Activated CD4-positive, alpha-beta T cell treated with anti-CD3 and anti-CD28 coated beads for 36 hours (primary cell): Measurements from ENCODE around the gene ZNF652. TPM values are rescaled to one million over a fixed set of nuclear protein-coding genes. Genes with fewer than 3 reads are reported as not detected.
A peak's percentile ranks its signal among the peaks of the same experiment; 100 is the strongest.

Source experiments
- ATAC-seq: fragments of 200-7000 bp; cut with Tn5 transposase; one replicate; pipeline ENCODE4 v1.10.0; 2021; ENCODE audit warnings: mild to moderate bottlenecking, moderate library complexity
- CTCF ChIA-PET: fragments of 350-600 bp; sonication (Branson Sonifier 250); formaldehyde crosslinking; loops from one replicate; lab custom pipeline; 2021; ENCODE audit warnings: antibody characterized with exemption; lab: Charles Lee
- POLR2A ChIA-PET: fragments of 350-600 bp; sonication (Branson Sonifier 250); formaldehyde crosslinking; loops from one replicate; lab custom pipeline; 2021; ENCODE audit warnings: antibody characterized with exemption, inconsistent platforms; lab: Charles Lee
- DNase-seq: peaks from one replicate; pipeline ENCODE4 v3.0.0-alpha.2; 2020
- H3K27ac Mint-ChIP-seq: one replicate; pipeline ENCODE4 v1.8.0; 2021; ENCODE audit warnings: mixed read lengths
- H3K27me3 Mint-ChIP-seq: one replicate; pipeline ENCODE4 v1.8.0; 2021; ENCODE audit warnings: mixed read lengths
- H3K36me3 Mint-ChIP-seq: one replicate; pipeline ENCODE4 v1.8.0; 2021; ENCODE audit warnings: low read depth, mixed read lengths
- H3K4me1 Mint-ChIP-seq: one replicate; pipeline ENCODE4 v1.8.0; 2021; ENCODE audit warnings: mixed read lengths
- H3K4me3 Mint-ChIP-seq: one replicate; pipeline ENCODE4 v1.8.0; 2021; ENCODE audit warnings: mild to moderate bottlenecking, moderate library complexity, mixed read lengths
- H3K9me3 Mint-ChIP-seq: one replicate; pipeline ENCODE4 v1.8.0; 2021; ENCODE audit warnings: low read depth, mixed read lengths
- intact Hi-C, 2 experiments: fragments of 100-400 bp; cut with DNase I in 1 of 2; cut with micrococcal nuclease in 1 of 2; formaldehyde crosslinking; loops; one replicate each; pipeline versions ENCODE4 v1.14.2 to v1.15.1; 2022 to 2024; cut with DNase I, micrococcal nuclease
- total RNA-seq, 2 experiments: library from RNA; stranded (reverse); gene quantifications; one replicate each; pipeline ENCODE4 v1.2.3, GENCODE V29; 2021

The ZNF652 gene
- total RNA-seq, 2 experiments from 2014 or later = 5.2 to 7.0 TPM

DNA sequence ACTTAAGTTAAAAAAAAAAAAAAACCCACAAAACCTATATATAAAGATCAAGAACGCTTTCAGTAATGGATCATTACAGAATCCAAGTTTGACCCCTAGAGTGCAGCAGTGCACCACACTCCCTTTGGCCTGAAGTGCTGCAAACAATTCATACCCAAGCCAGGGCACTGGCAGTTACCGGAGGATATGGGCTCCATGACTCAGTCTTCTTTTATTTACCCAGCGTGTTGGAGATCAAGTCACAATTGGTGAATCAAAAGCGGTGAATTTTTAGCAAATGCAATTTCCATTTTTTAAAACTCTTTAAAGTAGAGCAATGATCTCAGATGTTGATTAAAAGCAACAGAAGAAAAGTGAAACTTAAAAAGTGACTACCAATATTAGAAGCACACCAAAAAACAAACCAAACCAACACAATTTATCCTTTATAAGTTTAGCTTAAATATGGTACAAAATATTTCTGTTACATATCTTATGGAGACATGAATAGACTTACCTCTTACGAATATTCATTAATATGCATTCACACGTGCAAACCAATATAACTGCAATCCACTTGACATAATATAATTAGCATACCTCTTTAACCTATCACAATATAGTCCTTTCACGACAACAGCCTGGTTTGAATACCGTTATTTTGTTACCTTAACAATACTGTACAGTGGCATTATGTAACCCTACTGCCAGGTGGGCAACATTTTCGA lies 46.3 kb downstream of the ZNF652 start:
- intact Hi-C loops = loop anchor here (1.0 to 2.0 kb wide), 6 partner anchors 27 to 241 kb away; partner anchors contain the start of gene ZNF652 (in 1 of the 2)
- CTCF ChIA-PET = interaction anchor here (0.7 to 6.4 kb wide), 29 partner anchors 8 to 382 kb away, joined by 3 to 116 read pairs (median 4); partner anchors contain the start of genes PHB1 and ZNF652
- ATAC-seq (peak; percentile 100), DNase-seq (peak; percentile 89)
- peaks cover 4% of the 10 kb centered on the region for H3K36me3 Mint-ChIP-seq
- no peaks in the 10 kb centered on the region for H3K9me3 Mint-ChIP-seq
- no peak overlapping the region for H3K27ac Mint-ChIP-seq
- no peak overlapping the region for H3K4me3 Mint-ChIP-seq
- POLR2A ChIA-PET = interaction anchor here (0.6 to 1.4 kb wide), 2 partner anchors 22 to 50 kb away, joined by 3 to 6 read pairs; no protein-coding TSS in a partner anchor
- no peaks in the 10 kb centered on the region for H3K27me3 Mint-ChIP-seq
- peaks cover 24% of the 10 kb centered on the region for H3K4me1 Mint-ChIP-seq

DNA sequence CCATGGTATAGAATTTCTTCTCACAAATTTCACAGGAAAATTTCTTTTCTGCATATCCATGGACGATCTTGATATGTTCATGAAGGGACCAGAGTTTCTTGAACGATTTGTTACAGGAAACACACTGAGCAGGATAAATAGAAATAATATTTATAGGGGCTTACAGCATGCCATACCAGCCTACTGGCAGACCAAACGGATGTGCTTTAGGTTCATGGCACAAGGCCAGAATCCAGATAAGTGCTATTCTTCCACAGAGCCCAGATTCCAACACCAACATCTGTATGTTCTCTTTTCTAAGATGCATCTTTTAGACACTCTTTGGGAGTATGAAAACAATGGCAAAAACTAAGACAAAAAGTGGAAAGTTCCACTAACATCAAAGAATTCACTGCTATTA lies 49.3 kb downstream of the ZNF652 start:
- DNase-seq = no peak
- H3K9me3 Mint-ChIP-seq = no peaks in the 10 kb centered on the region
- CTCF ChIA-PET = interaction anchor here (0.5 to 1.3 kb wide), 2 partner anchors 46 to 312 kb away, joined by 3 read pairs; no protein-coding TSS in a partner anchor
- peaks cover 23% of the 10 kb centered on the region for H3K4me1 Mint-ChIP-seq
- intact Hi-C loops = no loop called here
- ATAC-seq = no peak
- POLR2A ChIA-PET = no interaction called here
- H3K36me3 Mint-ChIP-seq = peaks cover 4% of the 10 kb centered on the region
- no peak overlapping the region for H3K27ac Mint-ChIP-seq
- no peak overlapping the region for H3K4me3 Mint-ChIP-seq
- no peaks in the 10 kb centered on the region for H3K27me3 Mint-ChIP-seq

DNA sequence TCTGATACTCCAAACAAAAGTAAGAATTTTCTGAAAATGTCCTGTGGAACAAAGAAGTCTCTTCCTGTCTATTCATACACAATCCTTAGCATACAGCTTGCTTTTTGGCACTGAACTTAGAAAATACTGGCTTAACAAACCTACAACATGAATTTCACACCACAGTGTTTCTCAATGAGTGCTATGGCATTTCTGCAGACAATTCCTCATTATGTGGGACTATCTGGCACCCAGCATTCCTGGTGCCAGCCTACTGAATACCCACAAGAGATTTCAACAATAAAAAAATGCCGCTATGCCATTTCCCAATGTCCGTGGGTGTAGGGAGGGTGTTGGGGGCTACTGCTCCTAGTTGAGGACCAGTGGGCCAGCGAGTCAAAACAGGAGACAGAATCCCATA lies 62.1 kb downstream of the ZNF652 start:
- no peaks in the 10 kb centered on the region for H3K4me1 Mint-ChIP-seq
- H3K27ac Mint-ChIP-seq = no peak overlapping the region
- CTCF ChIA-PET = interaction anchor here (0.6 to 1.9 kb wide), 6 partner anchors 9 to 257 kb away, joined by 3 to 7 read pairs (median 3); no protein-coding TSS in a partner anchor
- DNase-seq (no peak), ATAC-seq (no peak)
- no peaks in the 10 kb centered on the region for H3K9me3 Mint-ChIP-seq
- POLR2A ChIA-PET = no interaction called here
- H3K4me3 Mint-ChIP-seq = no peak overlapping the region
- intact Hi-C loops = no loop called here
- no peaks in the 10 kb centered on the region for H3K27me3 Mint-ChIP-seq
- H3K36me3 Mint-ChIP-seq = no peaks in the 10 kb centered on the region

DNA sequence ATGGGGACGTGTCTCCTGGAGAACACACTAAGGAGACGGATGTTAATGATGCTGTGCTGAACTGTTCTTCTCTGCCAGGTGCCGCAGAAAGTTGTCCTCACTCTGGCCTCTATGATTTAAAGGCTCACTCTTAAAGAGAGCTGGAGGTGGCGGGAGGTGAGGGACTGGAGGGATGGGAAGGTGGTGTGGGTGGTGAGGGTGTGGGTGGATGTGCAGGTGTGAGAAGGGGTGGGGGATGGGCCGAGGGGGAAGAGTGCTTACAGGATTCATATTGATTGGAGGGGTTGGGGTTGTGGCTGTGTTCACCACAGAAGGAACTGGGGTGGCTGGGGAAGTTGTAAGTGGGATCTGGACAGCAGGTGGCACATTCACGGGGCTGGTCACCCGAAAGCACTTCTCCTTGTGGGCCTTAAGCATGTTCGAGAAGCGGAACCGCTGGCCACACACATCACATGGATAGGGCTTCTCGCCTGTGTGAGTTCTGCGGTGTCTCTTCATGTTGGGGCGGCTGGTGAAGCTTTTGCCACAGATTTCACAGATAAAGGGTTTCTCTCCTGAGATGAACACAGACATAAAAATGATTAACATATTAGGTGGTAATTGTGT lies 63.6 kb downstream of the ZNF652 start:
- Mint-ChIP-seq H3K4me3 (no peak overlapping the region), H3K9me3 (no peaks in the 10 kb centered on the region), H3K27ac (no peak overlapping the region), H3K36me3 (no peaks in the 10 kb centered on the region), H3K27me3 (no peaks in the 10 kb centered on the region), H3K4me1 (peaks cover 4% of the 10 kb centered on the region)
- ATAC-seq (no peak), DNase-seq (no peak)
- intact Hi-C loops = no loop called here
- POLR2A ChIA-PET = no interaction called here
- CTCF ChIA-PET = interaction anchor here (0.6 to 2.6 kb wide), 4 partner anchors 17 to 70 kb away, joined by 3 to 12 read pairs (median 5); no protein-coding TSS in a partner anchor

DNA sequence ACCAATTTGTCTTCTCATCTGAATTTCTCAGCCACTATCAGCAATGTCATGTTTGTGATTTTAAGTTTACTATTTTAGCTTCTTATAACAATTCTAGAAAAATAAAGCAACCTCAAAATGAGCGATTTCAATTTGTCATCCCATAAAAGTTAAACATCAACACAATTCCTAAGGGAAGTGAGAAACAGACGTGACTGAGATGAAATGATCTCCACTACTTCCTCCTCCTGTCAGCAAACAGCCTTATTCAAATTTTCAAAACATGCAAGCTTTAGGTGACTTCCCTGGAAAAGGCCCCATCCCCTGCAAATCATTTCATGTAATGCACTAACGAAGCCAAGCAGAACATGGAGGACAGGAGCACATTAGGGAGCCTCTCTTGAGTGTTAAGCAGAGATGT lies 64.9 kb downstream of the ZNF652 start:
- H3K36me3 Mint-ChIP-seq = no peaks in the 10 kb centered on the region
- peaks cover 6% of the 10 kb centered on the region for H3K4me1 Mint-ChIP-seq
- DNase-seq (no peak), ATAC-seq (no peak)
- H3K4me3 Mint-ChIP-seq = no peak overlapping the region
- H3K9me3 Mint-ChIP-seq = no peaks in the 10 kb centered on the region
- intact Hi-C loops = no loop called here
- no peak overlapping the region for H3K27ac Mint-ChIP-seq
- no peaks in the 10 kb centered on the region for H3K27me3 Mint-ChIP-seq
- ChIA-PET POLR2A (no interaction called here), CTCF (interaction anchor here (0.6 to 2.6 kb wide), 10 partner anchors 9 to 340 kb away, joined by 3 to 12 read pairs (median 6); no protein-coding TSS in a partner anchor)

DNA sequence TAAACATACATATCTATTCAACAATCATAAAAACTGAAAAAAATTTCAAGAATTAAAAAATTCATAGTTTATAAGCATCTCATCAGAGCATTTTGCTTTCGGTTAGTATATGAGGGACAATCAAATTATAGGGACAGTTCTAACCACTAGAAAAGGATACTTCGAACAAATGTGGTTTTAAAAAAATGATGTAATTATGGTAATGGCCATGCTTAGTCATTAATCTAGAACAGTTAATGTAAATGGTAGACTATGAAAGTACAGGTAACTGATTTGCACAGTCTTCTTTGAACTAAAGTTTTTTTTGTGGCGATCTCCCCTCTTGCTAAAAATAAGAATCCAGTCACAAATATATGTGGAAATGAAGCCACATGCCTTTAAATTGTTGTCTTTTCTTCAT lies 67.9 kb downstream of the ZNF652 start:
- Mint-ChIP-seq H3K9me3 (no peaks in the 10 kb centered on the region), H3K4me1 (peaks cover 6% of the 10 kb centered on the region), H3K27me3 (no peaks in the 10 kb centered on the region), H3K4me3 (no peak overlapping the region), H3K36me3 (no peaks in the 10 kb centered on the region), H3K27ac (no peak overlapping the region)
- intact Hi-C loops = loop anchor here in 1 of 2 experiments (5.0 kb wide), 1 partner anchor 67 kb away; no protein-coding TSS in a partner anchor
- DNase-seq (no peak), ATAC-seq (no peak)
- CTCF ChIA-PET = interaction anchor here (0.9 to 1.7 kb wide), 2 partner anchors 10 to 22 kb away, joined by 3 to 4 read pairs; no protein-coding TSS in a partner anchor
- POLR2A ChIA-PET = no interaction called here

DNA sequence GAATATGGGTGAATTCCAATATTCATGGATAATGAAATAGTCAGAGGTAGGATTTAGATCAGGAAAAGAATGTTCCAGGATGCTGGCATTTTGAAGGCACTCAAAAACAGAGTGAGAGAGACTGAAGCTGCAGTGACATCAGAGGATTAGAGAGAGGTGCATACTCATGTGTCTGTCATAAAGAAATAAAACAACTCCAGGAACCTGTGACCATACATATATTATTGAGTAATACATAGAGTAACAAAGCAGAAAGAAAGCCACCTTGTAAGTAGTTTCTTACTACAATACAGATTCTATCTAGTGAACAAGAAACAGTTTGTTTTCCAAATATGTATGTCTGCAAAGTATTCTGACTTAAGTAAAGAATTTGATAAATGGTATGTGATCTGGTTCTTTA lies 69.1 kb downstream of the ZNF652 start:
- no peak overlapping the region for H3K27ac Mint-ChIP-seq
- ChIA-PET POLR2A (no interaction called here), CTCF (interaction anchor here (0.6 to 1.7 kb wide), 6 partner anchors 9 to 109 kb away, joined by 3 to 4 read pairs (median 3); no protein-coding TSS in a partner anchor)
- no peaks in the 10 kb centered on the region for H3K9me3 Mint-ChIP-seq
- intact Hi-C loops = loop anchor here in 1 of 2 experiments (5.0 kb wide), 1 partner anchor 66 kb away; no protein-coding TSS in a partner anchor
- H3K4me1 Mint-ChIP-seq = peaks cover 6% of the 10 kb centered on the region
- H3K27me3 Mint-ChIP-seq = no peaks in the 10 kb centered on the region
- no peak overlapping the region for H3K4me3 Mint-ChIP-seq
- ATAC-seq (peak; percentile 79), DNase-seq (no peak)
- no peaks in the 10 kb centered on the region for H3K36me3 Mint-ChIP-seq

DNA sequence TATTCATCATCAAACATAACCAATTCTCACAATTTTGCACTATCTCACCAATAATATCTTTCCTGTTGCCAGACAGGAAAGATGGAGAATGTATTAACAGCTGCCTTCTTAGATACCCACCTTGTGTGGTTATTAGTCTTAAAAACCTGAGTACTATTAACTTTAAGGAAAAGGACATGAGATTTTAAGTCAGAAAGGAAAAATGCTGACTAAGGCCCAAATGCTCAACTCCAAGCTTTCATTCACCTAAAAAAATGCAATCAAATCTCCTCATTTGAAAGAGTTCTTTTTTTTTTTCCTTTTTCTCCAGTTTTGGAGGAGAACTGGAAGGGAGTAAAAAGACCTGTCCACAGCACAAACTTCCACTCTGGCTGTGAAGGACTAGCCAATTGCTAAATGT lies 70.1 kb downstream of the ZNF652 start:
- no peak overlapping the region for H3K4me3 Mint-ChIP-seq
- no peaks in the 10 kb centered on the region for H3K36me3 Mint-ChIP-seq
- DNase-seq (no peak), ATAC-seq (no peak)
- intact Hi-C loops = loop anchor here in 1 of 2 experiments (2.0 to 5.0 kb wide), 2 partner anchors 65 to 111 kb away; no protein-coding TSS in a partner anchor
- no peaks in the 10 kb centered on the region for H3K9me3 Mint-ChIP-seq
- ChIA-PET POLR2A (interaction anchor here (0.6 kb wide), 1 partner anchor 106 kb away, joined by 3 read pairs; no protein-coding TSS in a partner anchor), CTCF (interaction anchor here (0.7 to 3.1 kb wide), 14 partner anchors 24 to 265 kb away, joined by 3 to 29 read pairs (median 3); no protein-coding TSS in a partner anchor)
- H3K4me1 Mint-ChIP-seq = peaks cover 6% of the 10 kb centered on the region
- H3K27me3 Mint-ChIP-seq = no peaks in the 10 kb centered on the region
- H3K27ac Mint-ChIP-seq = no peak overlapping the region

DNA sequence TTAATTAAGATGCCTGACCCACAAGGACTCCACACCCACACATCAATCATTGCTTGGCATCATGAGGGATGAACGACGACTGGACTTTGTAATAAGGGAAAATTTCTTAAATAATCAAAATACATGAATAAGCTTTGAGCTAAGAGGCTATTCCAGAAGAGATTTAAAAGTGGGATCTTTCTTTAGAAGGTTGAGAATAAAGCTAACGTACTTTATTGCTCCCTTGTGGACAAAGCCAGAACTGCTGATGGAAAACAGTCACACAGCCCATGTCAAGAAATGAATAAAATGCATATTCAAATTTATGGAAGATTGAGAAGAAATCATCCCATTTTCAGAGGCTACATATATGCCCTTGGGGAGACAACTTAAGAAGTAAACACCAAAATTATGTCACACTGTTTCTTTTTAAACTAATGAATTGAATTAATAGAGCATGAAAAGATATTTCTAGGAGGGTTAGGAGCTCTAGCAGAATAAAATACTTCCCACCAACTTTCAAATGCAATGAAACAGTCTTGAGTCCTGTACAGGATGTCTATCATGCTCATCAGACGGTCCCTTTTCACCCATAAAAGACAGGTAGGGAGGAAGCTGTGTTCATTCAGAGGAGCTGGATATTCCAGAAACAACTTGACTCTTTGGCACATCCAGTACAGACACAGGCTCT lies 71.2 kb downstream of the ZNF652 start:
- DNase-seq = peak; percentile 20
- Mint-ChIP-seq H3K4me3 (no peak overlapping the region), H3K36me3 (no peaks in the 10 kb centered on the region), H3K4me1 (peaks cover 6% of the 10 kb centered on the region), H3K9me3 (no peaks in the 10 kb centered on the region), H3K27ac (no peak overlapping the region), H3K27me3 (no peaks in the 10 kb centered on the region)
- ChIA-PET POLR2A (no interaction called here), CTCF (interaction anchor here (0.5 to 3.1 kb wide), 28 partner anchors 8 to 1166 kb away, joined by 3 to 29 read pairs (median 4); no protein-coding TSS in a partner anchor)
- intact Hi-C loops = loop anchor here (1.0 to 5.0 kb wide), 3 partner anchors 64 to 111 kb away; no protein-coding TSS in a partner anchor
- ATAC-seq = no peak

DNA sequence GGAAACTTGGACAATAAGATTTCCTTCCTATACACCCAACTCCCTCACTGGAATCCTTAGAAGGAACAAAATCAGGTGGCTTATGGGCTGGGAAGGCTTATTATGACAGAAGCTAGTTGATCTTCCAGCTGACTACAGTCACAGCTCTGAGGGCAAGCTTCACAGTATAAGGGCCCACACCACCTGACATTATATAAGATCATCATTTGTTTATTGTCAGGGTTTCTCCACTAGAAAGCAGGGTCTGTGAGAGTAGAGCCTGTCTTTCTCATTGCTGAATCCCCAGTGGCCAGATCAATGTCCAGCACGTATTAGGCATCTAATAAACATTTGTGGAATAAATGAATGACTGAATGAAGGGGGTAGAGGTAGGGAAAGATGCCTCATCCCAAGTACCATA lies 73.7 kb downstream of the ZNF652 start:
- ChIA-PET CTCF (interaction anchor here (0.7 to 1.3 kb wide), 3 partner anchors 9 to 519 kb away, joined by 3 to 4 read pairs (median 3); no protein-coding TSS in a partner anchor), POLR2A (no interaction called here)
- DNase-seq (no peak), ATAC-seq (no peak)
- H3K9me3 Mint-ChIP-seq = no peaks in the 10 kb centered on the region
- no peak overlapping the region for H3K27ac Mint-ChIP-seq
- H3K4me3 Mint-ChIP-seq = no peak overlapping the region
- no peaks in the 10 kb centered on the region for H3K27me3 Mint-ChIP-seq
- H3K36me3 Mint-ChIP-seq = no peaks in the 10 kb centered on the region
- intact Hi-C loops = no loop called here
- peaks cover 2% of the 10 kb centered on the region for H3K4me1 Mint-ChIP-seq
